ENCODE results near the gene SPEM3. TPM values are rescaled to one million over a fixed set of nuclear protein-coding genes. Genes with fewer than 3 reads are reported as not detected.

SPEM3 gene
- total and polyA plus RNA-seq, 2 of the 13 experiments (the other 11 are each of a cell fraction or from before 2014, with no cell fraction given) = not detected

- Histone ChIP-seq H3K36me3 (replicated peaks in 1 of 2; ENCODE audit: control insufficient read depth in 1 of 2, insufficient read depth in 2 of 2, low read length in 2 of 2) (no peaks in the 10 kb centered on the region), H3K27me3 (ENCODE audit: control insufficient read depth in 1 of 2, insufficient read depth in 2 of 2, low read length in 2 of 2) (no peaks in the 10 kb centered on the region; a peak in 2 of 5 replicates), H4K20me1 (ENCODE audit: insufficient read depth, low read length) (peaks cover 26% of the 10 kb centered on the region), H3K4me2 (ENCODE audit: low read depth, low read length) (peak within 1 kb of the TSS; percentile 85), H3K4me3 (replicated peaks in 1 of 3; ENCODE audit: insufficient read depth in 1 of 3, low read depth in 2 of 3, low read length in 3 of 3) (peak within 1 kb of the TSS; percentile 72 to 86 (median 79)), H3K79me2 (ENCODE audit: insufficient read depth, low read length) (peaks cover 42% of the 10 kb centered on the region), H3K9ac (ENCODE audit: insufficient read depth, low read depth, low read length) (peak within 1 kb of the TSS; percentile 86), H3K27ac (ENCODE audit: extremely low read length, insufficient read depth, low read length) (peak within 1 kb of the TSS; percentile 75), H3K9me3 (ENCODE audit: low read length) (no peaks in the 10 kb centered on the region), H2AFZ (ENCODE audit: low read length) (no peak within 1 kb of the TSS), H3K4me1 (ENCODE audit: insufficient read depth, low read length) (peaks cover 74% of the 10 kb centered on the region)
- ATAC-seq (peak; percentile 19), DNase-seq (ENCODE audit: low spot score) (peak; percentile 59), FAIRE-seq (peak; percentile 21)
- BruUV-seq (replicated peaks) = no TSS peak
- in situ Hi-C loops (cut with HindIII; ENCODE audit: extremely low pct_ligation_motif_present, low pct_unique_long_range_greater_than_20kb) (loop anchor here (5.0 kb wide), 1 partner anchor 42 kb away; the partner anchor contains the start of genes FGF11 and TMEM102), intact Hi-C loops (cut with micrococcal nuclease; ENCODE audit: unreplicated experiment) (loop anchor here (5.0 kb wide), 3 partner anchors 32 to 122 kb away; partner anchors contain the start of genes CHRNB1, TMEM256 and TMEM95)
- ChIA-PET POLR2A (interaction anchor here (0.9 to 3.5 kb wide), 9 partner anchors 9 to 123 kb away, joined by 3 to 35 read pairs (median 5); partner anchors contain the start of genes CD68, CHRNB1, MPDU1 and PLSCR3), CTCF (ENCODE audit: low intra/inter-chr PET ratio, low total read pairs) (no interaction called here)
- WGBS (ENCODE audit: low lambda C conversion rate) = 7% methylated on average over 3 of the region's 92 CpGs
- TF ChIP-seq ZBTB14 (CRISPR knock-in tag; IDR thresholded peaks at IDR 0.05) (no peak), POLR2A (IDR thresholded peaks at IDR 0.05; ENCODE audit: insufficient read depth in 1 of 2, low read depth in 2 of 2, low read length in 2 of 2) (peak; percentile 33 to 49; a peak in 2 of 4 replicates), MYC (CRISPR knock-in tag; IDR thresholded peaks at IDR 0.05; ENCODE audit: borderline replicate concordance) (0 out of 2 replicates have a peak, but pooled peaks have one; percentile 24), ZFY (CRISPR knock-in tag; IDR thresholded peaks at IDR 0.05) (peak; percentile 52), NCOA2 (CRISPR knock-in tag; IDR thresholded peaks at IDR 0.05) (no peak), RNF219 (CRISPR knock-in tag; IDR thresholded peaks at IDR 0.05) (no peak), NFRKB (IDR thresholded peaks at IDR 0.05) (no peak), SALL1 (CRISPR knock-in tag; IDR thresholded peaks at IDR 0.05) (peak; percentile 67), PHF8 (CRISPR knock-in tag; IDR thresholded peaks at IDR 0.05) (peak; percentile 51; the same call in 1 of the 2 replicates), HDAC1 (CRISPR knock-in tag; IDR thresholded peaks at IDR 0.05) (0 out of 2 replicates have a peak, but pooled peaks have one; percentile 14), GPN1 (CRISPR knock-in tag; IDR thresholded peaks at IDR 0.05; ENCODE audit: borderline replicate concordance) (no peak)
- TF ChIP-seq, protein P1, sequence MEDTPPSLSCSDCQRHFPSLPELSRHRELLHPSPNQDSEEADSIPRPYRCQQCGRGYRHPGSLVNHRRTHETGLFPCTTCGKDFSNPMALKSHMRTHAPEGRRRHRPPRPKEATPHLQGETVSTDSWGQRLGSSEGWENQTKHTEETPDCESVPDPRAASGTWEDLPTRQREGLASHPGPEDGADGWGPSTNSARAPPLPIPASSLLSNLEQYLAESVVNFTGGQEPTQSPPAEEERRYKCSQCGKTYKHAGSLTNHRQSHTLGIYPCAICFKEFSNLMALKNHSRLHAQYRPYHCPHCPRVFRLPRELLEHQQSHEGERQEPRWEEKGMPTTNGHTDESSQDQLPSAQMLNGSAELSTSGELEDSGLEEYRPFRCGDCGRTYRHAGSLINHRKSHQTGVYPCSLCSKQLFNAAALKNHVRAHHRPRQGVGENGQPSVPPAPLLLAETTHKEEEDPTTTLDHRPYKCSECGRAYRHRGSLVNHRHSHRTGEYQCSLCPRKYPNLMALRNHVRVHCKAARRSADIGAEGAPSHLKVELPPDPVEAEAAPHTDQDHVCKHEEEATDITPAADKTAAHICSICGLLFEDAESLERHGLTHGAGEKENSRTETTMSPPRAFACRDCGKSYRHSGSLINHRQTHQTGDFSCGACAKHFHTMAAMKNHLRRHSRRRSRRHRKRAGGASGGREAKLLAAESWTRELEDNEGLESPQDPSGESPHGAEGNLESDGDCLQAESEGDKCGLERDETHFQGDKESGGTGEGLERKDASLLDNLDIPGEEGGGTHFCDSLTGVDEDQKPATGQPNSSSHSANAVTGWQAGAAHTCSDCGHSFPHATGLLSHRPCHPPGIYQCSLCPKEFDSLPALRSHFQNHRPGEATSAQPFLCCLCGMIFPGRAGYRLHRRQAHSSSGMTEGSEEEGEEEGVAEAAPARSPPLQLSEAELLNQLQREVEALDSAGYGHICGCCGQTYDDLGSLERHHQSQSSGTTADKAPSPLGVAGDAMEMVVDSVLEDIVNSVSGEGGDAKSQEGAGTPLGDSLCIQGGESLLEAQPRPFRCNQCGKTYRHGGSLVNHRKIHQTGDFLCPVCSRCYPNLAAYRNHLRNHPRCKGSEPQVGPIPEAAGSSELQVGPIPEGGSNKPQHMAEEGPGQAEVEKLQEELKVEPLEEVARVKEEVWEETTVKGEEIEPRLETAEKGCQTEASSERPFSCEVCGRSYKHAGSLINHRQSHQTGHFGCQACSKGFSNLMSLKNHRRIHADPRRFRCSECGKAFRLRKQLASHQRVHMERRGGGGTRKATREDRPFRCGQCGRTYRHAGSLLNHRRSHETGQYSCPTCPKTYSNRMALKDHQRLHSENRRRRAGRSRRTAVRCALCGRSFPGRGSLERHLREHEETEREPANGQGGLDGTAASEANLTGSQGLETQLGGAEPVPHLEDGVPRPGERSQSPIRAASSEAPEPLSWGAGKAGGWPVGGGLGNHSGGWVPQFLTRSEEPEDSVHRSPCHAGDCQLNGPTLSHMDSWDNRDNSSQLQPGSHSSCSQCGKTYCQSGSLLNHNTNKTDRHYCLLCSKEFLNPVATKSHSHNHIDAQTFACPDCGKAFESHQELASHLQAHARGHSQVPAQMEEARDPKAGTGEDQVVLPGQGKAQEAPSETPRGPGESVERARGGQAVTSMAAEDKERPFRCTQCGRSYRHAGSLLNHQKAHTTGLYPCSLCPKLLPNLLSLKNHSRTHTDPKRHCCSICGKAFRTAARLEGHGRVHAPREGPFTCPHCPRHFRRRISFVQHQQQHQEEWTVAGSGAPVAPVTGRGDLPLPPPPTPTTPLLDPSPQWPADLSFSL (CRISPR knock-in tag; IDR thresholded peaks at IDR 0.05) = no peak
Observed at GRCh38 chr17:7479213-7480088, 50.8 kb downstream of the SPEM3 start, which contains the start of gene ZBTB4. TSS of gene ZBTB4 (minus strand) at chr17:7479631. CDS start at chr17:7466801, 12,830 bp downstream.

All from HepG2 (cell line).